Left lobe of liver (tissue), 2 donors: ENCODE measurements around the gene KIAA2012. TPM values are rescaled to one million over a fixed set of nuclear protein-coding genes. Genes with fewer than 3 reads are reported as not detected.
A peak's percentile ranks its signal among the peaks of the same experiment; 100 is the strongest.

ENCODE experiments used
- ATAC-seq: fragments of 200-7000 bp; cut with Tn5 transposase; one replicate; pipeline ENCODE4 v1.9.1; 2020; ENCODE audit warnings: mild to moderate bottlenecking, moderate library complexity
- DNase-seq: peaks from one replicate; pipeline ENCODE4 v3.0.0-alpha.2; 2020; ENCODE audit warnings: low spot score
- total RNA-seq: library from RNA; stranded (reverse); gene quantifications from one replicate; pipeline ENCODE4 v1.2.1, GENCODE V29; 2021
- donor health status: DM: no; HTN: no; CAD: no; lungs with moderate emphysema.
- donor health status: DM: no; HTN: yes; CAD: no.

The KIAA2012 gene
- 0.30 TPM for total RNA-seq

- ATAC-seq (no peak), DNase-seq (no peak)
These were observed at the start of gene KIAA2012 for GRCh38 chr2:202072737-202073401. KIAA2012 (plus strand) TSS chr2:202073255; CDS start chr2:202073628, 373 bp downstream.

GRCh38 chr2:202023904-202024266 lies 49.2 kb upstream of the KIAA2012 start:
- ATAC-seq: no peak
- no peak for DNase-seq

DNA sequence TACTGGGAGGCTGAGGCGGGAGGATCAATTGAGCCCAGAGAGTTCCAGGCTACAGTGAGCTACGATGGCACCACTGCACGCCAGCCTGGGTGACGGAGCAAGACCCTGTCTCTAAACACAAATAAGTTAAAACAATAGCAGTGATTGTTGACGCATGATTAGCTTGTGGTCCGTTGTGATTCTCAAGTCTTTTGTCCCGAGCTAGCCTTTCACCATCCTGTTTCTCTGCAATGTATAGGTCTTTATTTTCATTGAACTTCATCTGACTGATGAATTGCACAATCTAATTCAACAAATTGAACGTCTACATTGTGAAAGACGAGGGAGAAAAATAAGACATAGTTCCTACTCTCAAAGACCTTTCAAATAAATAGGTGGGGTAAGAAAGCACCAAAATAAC lies 48.2 kb upstream of the KIAA2012 start:
- ATAC-seq (no peak), DNase-seq (no peak)

- ATAC-seq: no peak
These were observed 47.2 kb upstream of the KIAA2012 start for GRCh38 chr2:202025816-202026215.

DNA sequence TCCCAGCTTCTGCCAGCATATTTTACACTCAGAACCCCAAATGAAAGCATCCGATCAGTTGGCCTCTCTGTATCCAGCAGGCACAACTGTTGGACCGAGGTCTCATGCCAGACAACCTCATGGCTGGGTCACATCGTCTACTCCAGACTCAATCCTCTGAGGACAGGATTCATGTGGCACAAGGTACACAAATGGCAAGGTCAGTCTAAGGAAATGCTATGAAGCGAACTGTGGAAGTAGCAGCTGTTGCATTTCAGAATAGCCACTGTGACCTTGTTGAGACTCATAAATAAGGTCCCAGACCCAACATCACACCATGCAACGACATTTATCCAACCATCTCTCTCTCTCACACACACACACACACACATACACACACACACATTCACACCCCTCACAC lies 46.5 kb upstream of the KIAA2012 start:
- ATAC-seq: no peak
- no peak for DNase-seq

More at GRCh38 chr2:202025816-202026215, 47.2 kb upstream of the KIAA2012 start:
- no peak for DNase-seq

- no peak for DNase-seq
These were observed 42.4 kb upstream of the KIAA2012 start for GRCh38 chr2:202030691-202031090.

GRCh38 chr2:202031246-202031951 lies 41.7 kb upstream of the KIAA2012 start:
- ATAC-seq: no peak
- DNase-seq: no peak

More at GRCh38 chr2:202030691-202031090, 42.4 kb upstream of the KIAA2012 start:
- no peak for ATAC-seq

DNA sequence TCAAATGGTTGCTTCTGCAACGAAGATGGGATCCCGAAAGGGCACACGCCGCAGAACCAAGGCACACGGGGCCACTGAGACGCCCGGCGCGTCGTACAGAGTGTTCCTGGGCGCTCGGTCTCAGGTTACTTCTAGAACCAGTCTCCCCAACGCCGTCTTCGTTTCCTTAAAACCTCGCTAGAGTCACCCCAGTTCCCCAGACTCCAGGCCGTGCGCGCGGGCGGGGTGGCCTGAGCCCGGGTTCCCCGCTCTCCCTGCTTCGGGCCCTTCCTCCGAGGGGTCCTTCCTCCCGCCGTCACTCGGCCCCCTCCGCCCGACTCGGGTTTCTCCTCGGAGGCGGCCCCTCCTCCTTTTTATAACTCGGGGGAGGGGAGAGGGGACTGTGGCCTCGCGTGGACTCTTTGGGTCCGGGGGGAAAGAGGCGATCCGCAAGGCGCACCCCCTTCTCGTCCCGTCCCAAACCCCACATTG lies 40.2 kb upstream of the KIAA2012 start:
- DNase-seq: no peak
- ATAC-seq: peak; percentile 5

DNA sequence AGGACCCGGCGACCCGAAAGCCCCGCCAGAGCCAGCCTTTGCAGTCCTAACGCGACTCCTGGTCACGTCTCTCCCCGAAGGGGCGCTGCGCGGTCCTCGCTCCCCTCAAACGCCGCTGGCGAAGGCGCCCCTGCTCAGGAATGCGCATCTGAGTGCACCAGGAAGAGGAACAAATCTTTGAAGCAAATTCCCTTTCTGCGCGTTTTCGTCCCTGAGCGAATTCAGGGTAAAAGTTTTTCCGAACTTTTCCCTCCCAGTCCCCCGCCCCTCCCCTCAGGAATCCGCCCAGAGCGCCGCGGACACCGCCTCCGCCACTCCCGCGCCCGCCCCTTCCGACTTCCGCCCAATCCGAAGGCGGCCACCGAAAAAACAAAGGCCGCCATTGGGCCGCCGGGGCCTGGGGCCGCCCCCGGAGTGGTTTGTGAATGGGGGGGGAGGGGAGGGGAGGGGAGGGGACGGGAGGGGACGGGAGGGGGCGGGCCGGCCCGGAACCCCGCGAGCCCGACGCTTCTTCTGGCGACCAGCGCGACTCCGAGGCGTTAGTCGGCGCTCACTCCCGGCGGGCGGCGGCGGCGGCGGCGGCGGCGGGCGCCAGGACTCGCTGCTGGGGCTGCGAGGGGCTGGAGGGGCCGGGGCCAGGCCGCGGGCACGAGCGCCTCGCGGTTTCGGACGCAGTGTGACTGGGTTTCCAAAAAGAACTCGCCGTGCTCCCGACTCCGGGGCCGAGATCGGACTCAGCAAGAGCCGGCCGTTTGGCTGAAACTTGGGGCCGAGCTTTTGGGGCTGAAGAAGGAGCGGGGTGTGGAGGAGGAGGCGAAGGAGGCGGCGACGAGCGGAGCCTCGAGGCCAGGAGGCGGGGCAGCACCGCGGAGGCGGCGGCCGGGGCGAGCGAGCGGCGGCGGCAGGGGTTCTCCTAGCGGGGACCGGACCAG lies 39.5 kb upstream of the KIAA2012 start, which contains the start of gene FZD7:
FZD7 (plus strand) TSS at position 539 of the 932 bp plus-strand sequence. CDS start 793 bp downstream, outside the sequence.
- DNase-seq (peak; percentile 94), ATAC-seq (peak; percentile 94)

DNA sequence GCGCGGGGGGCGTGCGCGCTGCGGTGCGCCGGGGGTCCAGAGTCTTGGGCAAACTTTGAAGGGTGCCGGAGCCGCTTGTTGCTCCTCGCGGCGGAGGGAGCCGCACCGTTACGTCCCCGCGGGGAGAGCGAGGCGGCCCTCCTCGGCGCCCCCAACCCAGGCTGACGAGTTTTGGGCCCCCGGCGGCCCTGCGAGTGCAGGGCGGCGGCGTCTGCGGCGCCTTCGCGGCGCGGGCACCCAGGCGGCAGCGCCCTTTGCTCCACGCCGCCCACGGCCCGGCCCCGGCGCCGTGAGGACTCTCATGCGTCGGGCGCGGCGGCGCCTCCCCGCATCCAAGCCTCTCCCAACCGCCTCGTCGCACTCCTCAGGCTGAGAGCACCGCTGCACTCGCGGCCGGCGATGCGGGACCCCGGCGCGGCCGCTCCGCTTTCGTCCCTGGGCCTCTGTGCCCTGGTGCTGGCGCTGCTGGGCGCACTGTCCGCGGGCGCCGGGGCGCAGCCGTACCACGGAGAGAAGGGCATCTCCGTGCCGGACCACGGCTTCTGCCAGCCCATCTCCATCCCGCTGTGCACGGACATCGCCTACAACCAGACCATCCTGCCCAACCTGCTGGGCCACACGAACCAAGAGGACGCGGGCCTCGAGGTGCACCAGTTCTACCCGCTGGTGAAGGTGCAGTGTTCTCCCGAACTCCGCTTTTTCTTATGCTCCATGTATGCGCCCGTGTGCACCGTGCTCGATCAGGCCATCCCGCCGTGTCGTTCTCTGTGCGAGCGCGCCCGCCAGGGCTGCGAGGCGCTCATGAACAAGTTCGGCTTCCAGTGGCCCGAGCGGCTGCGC lies 38.6 kb upstream of the KIAA2012 start:
- ATAC-seq (peak; percentile 40), DNase-seq (peak; percentile 49)

- ATAC-seq: no peak
- DNase-seq: peak; percentile 44
These were observed 37.7 kb upstream of the KIAA2012 start for GRCh38 chr2:202035089-202035940.

DNA sequence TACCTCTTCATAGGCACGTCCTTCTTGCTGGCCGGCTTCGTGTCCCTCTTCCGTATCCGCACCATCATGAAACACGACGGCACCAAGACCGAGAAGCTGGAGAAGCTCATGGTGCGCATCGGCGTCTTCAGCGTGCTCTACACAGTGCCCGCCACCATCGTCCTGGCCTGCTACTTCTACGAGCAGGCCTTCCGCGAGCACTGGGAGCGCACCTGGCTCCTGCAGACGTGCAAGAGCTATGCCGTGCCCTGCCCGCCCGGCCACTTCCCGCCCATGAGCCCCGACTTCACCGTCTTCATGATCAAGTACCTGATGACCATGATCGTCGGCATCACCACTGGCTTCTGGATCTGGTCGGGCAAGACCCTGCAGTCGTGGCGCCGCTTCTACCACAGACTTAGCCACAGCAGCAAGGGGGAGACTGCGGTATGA lies 37.1 kb upstream of the KIAA2012 start:
- DNase-seq: no peak
- ATAC-seq: no peak

- ATAC-seq (no peak), DNase-seq (no peak)
These were observed 36.4 kb upstream of the KIAA2012 start for GRCh38 chr2:202036601-202037037.

GRCh38 chr2:202037086-202037485 lies 36.0 kb upstream of the KIAA2012 start:
- DNase-seq (no peak), ATAC-seq (no peak)

GRCh38 chr2:202038471-202039277 lies 34.4 kb upstream of the KIAA2012 start:
- ATAC-seq: no peak
- no peak for DNase-seq

GRCh38 chr2:202039278-202040078 lies 33.6 kb upstream of the KIAA2012 start:
- DNase-seq: no peak
- no peak for ATAC-seq

DNA sequence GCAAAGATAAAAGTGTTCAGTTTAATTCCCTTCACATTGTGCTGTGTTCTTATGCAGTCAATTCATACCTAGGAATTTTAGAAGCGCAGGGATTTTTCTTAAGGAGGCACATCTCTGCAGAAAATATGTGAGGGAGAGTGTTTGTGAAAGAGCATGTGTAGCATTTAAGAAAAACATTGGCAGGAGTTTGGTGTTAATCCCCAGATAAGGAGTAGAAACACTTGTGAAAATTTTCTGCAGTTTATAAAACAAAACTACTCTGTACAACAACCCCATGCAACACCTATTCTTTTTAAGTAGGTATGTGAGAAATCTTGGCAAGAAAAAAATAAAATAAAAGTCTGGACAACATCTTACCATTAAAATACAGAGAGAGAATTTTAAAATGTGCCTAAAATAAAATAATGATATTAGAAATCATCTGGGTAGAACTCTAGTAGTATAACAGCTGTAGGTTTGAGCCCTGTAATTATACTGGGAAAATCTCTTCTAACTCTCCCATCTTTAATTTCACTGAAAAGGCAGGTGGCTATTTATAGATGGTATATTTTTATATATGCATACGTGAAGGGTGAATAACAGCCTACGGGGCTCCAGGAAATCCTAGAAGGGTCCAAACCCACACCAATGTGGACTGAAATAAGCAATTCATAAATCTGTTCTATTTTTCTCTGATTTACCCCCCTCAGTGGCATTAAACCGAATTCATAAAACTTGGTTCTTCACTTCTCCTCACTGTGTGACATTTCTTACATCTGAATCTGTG lies 32.8 kb upstream of the KIAA2012 start:
- no peak for ATAC-seq

More for the DNA sequence above, 32.8 kb upstream of the KIAA2012 start:
- no peak for DNase-seq
